Neural progenitor cell (in vitro differentiated cells): Measurements from ENCODE around the gene CCDC169.

Experiments
- CTCF ChIP-seq: fragments of 200-600 bp; sonication (generic); IDR thresholded peaks from 2 replicates; pipeline ENCODE4 v1.5.1; 2017; ENCODE audit warnings: antibody characterized with exemption, mild to moderate bottlenecking
- EZH2 ChIP-seq: fragments of 200-600 bp; sonication (generic); IDR thresholded peaks from 2 replicates; pipeline ENCODE4 v1.6.1; 2017; ENCODE audit warnings: antibody characterized with exemption, mild to moderate bottlenecking, moderate library complexity

DNA sequence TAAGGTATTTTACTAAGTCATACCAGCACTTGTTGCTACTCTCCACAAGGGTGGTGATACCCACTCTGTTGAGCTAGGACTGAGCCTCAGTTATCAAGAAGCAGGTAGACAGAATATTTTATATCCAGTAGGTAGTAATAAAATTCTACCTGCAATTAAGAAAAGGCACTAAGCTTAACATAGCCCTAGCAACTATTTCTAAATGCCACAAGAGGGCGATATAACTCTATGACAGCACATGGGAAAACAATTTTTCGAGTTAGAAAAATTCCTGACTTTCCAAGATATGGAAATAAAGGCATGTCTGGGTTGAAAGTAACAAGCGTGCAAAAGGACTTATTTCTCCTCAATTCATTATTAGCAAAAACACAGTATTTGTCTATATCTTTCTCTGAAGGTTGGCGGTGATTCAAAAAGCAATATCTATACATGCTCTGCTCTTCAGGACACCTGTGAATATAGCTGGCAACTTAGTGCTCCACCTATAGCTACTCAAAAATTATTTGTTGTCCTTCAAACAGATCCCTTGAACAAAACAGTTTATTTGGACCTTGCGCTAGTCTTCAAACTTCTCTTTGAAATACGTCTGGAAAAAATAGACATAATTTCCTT, 14.7 kb downstream of the CCDC169 start:
- TF ChIP-seq CTCF (peak; percentile 95), EZH2 (no peak)
